ENCODE measurements around the gene SHOX.

The SHOX gene

DNA sequence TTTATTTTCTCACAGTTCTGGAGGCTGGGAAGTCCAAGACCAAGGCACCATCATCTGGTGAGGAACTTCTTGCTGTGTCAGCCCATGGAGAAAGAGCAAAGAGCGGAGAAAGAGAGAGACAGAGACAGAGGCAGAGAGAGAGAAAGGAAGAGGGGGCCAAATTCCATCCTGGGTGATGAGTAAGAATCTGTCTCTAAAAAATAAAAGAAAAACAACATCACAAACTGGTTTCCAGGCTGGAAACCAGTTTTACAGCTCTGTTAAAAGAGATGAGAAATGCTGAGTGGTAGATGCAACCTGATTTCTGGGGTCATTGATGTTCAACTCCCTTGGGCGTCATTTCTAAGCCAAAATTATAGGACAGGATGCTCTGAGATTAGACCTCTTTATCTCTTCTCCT lies 72.9 kb downstream of the SHOX start:
- H3K27me3 ChIP-seq (ENCODE audit: low read depth, low read length): no peaks in the 10 kb centered on the region
- no peaks in the 10 kb centered on the region for H4K20me1 ChIP-seq (ENCODE audit: insufficient read depth, low read length)
- no peaks in the 10 kb centered on the region for H3K36me3 ChIP-seq (replicated peaks; ENCODE audit: low read depth, low read length)
- no peaks in the 10 kb centered on the region for H3K9me3 ChIP-seq (ENCODE audit: insufficient read depth, low read length)
- TF ChIP-seq, protein P1, sequence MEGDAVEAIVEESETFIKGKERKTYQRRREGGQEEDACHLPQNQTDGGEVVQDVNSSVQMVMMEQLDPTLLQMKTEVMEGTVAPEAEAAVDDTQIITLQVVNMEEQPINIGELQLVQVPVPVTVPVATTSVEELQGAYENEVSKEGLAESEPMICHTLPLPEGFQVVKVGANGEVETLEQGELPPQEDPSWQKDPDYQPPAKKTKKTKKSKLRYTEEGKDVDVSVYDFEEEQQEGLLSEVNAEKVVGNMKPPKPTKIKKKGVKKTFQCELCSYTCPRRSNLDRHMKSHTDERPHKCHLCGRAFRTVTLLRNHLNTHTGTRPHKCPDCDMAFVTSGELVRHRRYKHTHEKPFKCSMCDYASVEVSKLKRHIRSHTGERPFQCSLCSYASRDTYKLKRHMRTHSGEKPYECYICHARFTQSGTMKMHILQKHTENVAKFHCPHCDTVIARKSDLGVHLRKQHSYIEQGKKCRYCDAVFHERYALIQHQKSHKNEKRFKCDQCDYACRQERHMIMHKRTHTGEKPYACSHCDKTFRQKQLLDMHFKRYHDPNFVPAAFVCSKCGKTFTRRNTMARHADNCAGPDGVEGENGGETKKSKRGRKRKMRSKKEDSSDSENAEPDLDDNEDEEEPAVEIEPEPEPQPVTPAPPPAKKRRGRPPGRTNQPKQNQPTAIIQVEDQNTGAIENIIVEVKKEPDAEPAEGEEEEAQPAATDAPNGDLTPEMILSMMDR (IDR thresholded peaks at IDR 0.05; ENCODE audit: low read depth, low read length): no peak
- no peak overlapping the region for H3K27ac ChIP-seq (ENCODE audit: low read length)
- no peak overlapping the region for H3K4me3 ChIP-seq (ENCODE audit: low read length)
- no peak overlapping the region for H2AFZ ChIP-seq (ENCODE audit: low read depth, low read length)
- H3K79me2 ChIP-seq (ENCODE audit: low read length): no peaks in the 10 kb centered on the region
- H3K4me1 ChIP-seq (ENCODE audit: low read length): no peaks in the 10 kb centered on the region
- no peak overlapping the region for H3K9ac ChIP-seq (ENCODE audit: low read length)
- no peak overlapping the region for H3K4me2 ChIP-seq (ENCODE audit: low read length)

DNA sequence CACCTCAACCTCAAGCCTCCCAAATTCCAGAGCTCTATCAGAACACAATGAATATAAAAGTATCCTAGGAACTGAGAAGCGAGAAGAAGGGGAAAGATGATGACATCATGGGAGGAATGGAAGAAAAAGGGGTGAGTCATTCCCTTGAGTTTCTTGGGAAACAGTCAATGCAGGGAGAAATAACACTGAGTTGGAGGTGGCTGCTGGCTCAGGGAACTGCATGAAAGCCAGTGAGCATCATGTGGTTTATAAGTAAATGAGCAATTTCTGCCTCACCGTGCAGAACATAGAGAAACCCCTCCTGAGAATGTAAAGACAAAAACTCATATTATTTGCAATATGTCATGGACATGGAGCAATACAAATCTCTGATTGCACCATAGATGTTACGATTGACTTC lies 73.3 kb downstream of the SHOX start:
- no peaks in the 10 kb centered on the region for H3K27me3 ChIP-seq (ENCODE audit: low read depth, low read length)
- no peaks in the 10 kb centered on the region for H3K79me2 ChIP-seq (ENCODE audit: low read length)
- no peak overlapping the region for H3K9ac ChIP-seq (ENCODE audit: low read length)
- H3K4me2 ChIP-seq (ENCODE audit: low read length): no peak overlapping the region
- no peak overlapping the region for H3K4me3 ChIP-seq (ENCODE audit: low read length)
- no peak for TF ChIP-seq EZH2phosphoT487 (IDR thresholded peaks at IDR 0.05; ENCODE audit: low read depth)
- TF ChIP-seq, protein P1 (IDR thresholded peaks at IDR 0.05; ENCODE audit: low read depth, low read length): no peak
- no peaks in the 10 kb centered on the region for H3K9me3 ChIP-seq (ENCODE audit: insufficient read depth, low read length)
- H3K4me1 ChIP-seq (ENCODE audit: low read length): no peaks in the 10 kb centered on the region
- H2AFZ ChIP-seq (ENCODE audit: low read depth, low read length): no peak overlapping the region
- no peaks in the 10 kb centered on the region for H4K20me1 ChIP-seq (ENCODE audit: insufficient read depth, low read length)
- no peaks in the 10 kb centered on the region for H3K36me3 ChIP-seq (replicated peaks; ENCODE audit: low read depth, low read length)
- no peak overlapping the region for H3K27ac ChIP-seq (ENCODE audit: low read length)

Data from OCI-LY3 (cell line).